Breast epithelium (tissue), 4 donors: ENCODE measurements around the gene H2BK1. TPM values are rescaled to one million over a fixed set of nuclear protein-coding genes. Genes with fewer than 3 reads are reported as not detected.
A peak's percentile ranks its signal among the peaks of the same experiment; 100 is the strongest.

ENCODE experiments used
- DNase-seq, 2 donors: peaks; one replicate each; pipeline ENCODE4 v3.0.0-alpha.2; 2019; ENCODE audit warnings: low spot score in 2 of 2
- H3K27ac ChIP-seq, 2 donors: fragments of 200-600 bp; sonication (generic) in 1 of 2; one replicate each; pipeline ENCODE4 v1.5.1; 2016 to 2019; ENCODE audit warnings: mild to moderate bottlenecking in 1 of 2
- H3K27me3 ChIP-seq, 2 donors: fragments of 200-600 bp; sonication (generic) in 1 of 2; one replicate each; pipeline versions ENCODE4 v1.5.1 to v1.6.0; 2017 to 2019; ENCODE audit warnings: control low read depth in 1 of 2, mild to moderate bottlenecking in 1 of 2
- H3K36me3 ChIP-seq: fragments of 200-600 bp; one replicate; pipeline ENCODE4 v1.5.1; 2019
- H3K4me1 ChIP-seq, 2 donors: fragments of 200-600 bp; sonication (generic); one replicate each; pipeline ENCODE4 v1.5.1; 2016 to 2019; ENCODE audit warnings: control low read depth in 1 of 2
- H3K4me3 ChIP-seq, 3 donors: fragments of 200-600 bp; sonication (generic); 1 replicate in 2 of 3; 2 replicates in 1 of 3; pipeline ENCODE4 v1.5.1; 2016 to 2019; ENCODE audit warnings: mild to moderate bottlenecking in 3 of 3, moderate library complexity in 2 of 3
- H3K9me3 ChIP-seq, 2 donors: fragments of 200-600 bp; sonication (generic) in 1 of 2; one replicate each; pipeline ENCODE4 v1.5.1; 2016 to 2019; ENCODE audit warnings: control low read depth in 1 of 2
- CTCF ChIP-seq, 3 donors: fragments of 450-650 bp; IDR thresholded peaks; one replicate each; pipeline ENCODE4 v1.5.1; 2016 to 2017; ENCODE audit warnings: antibody characterized with exemption in 3 of 3, mild to moderate bottlenecking in 3 of 3, moderate library complexity in 3 of 3
- POLR2A ChIP-seq: fragments of 450-650 bp; IDR thresholded peaks from one replicate; pipeline ENCODE4 v1.6.1; 2016; ENCODE audit warnings: antibody characterized with exemption, mild to moderate bottlenecking, moderate library complexity
- POLR2AphosphoS5 ChIP-seq, 3 donors: sonication (generic); formaldehyde crosslinking; IDR thresholded peaks; one replicate each; pipeline ENCODE4 v1.6.1; 2017; ENCODE audit warnings: antibody characterized with exemption in 3 of 3
- intact Hi-C: fragments of 100-400 bp; cut with DNase I; formaldehyde crosslinking; loops from one replicate; pipeline ENCODE4 v1.15.1; 2023; ENCODE audit warnings: low total_unique reads
- total RNA-seq, 3 donors: library from RNA; depleted of rRNA; stranded (reverse); fragments of >200 nt; gene quantifications; one replicate each; pipeline ENCODE4 v1.1.0, GENCODE V29; 2016

Gene H2BK1
- total RNA-seq, 3 donors from 2014 or later: not detected

GRCh38 chr7:151250181-151251132, 40.2 kb upstream of the H2BK1 start:
- H3K27ac ChIP-seq: peak overlapping the region; percentile 84 to 94
- no peaks in the 10 kb centered on the region for H3K27me3 ChIP-seq
- H3K4me1 ChIP-seq: peaks cover under 1 to 11% of the 10 kb centered on the region in 2 donors
- DNase-seq: no peak
- H3K36me3 ChIP-seq: no peaks in the 10 kb centered on the region
- H3K9me3 ChIP-seq: no peaks in the 10 kb centered on the region
- intact Hi-C loops: no loop called here
- TF ChIP-seq POLR2A (no peak), CTCF (IDR thresholded peaks at IDR 0.05) (no peak), POLR2AphosphoS5 (IDR thresholded peaks at IDR 0.05) (no peak)
- H3K4me3 ChIP-seq: peak overlapping the region in 2 of 3 donors; percentile 66 to 86

GRCh38 chr7:151249732-151250072, 39.4 kb upstream of the H2BK1 start:
- peaks cover 8 to 19% of the 10 kb centered on the region in 2 donors for H3K4me1 ChIP-seq
- no peaks in the 10 kb centered on the region for H3K9me3 ChIP-seq

GRCh38 chr7:151249034-151249731, 38.9 kb upstream of the H2BK1 start:
- Histone ChIP-seq H3K27me3 (no peaks in the 10 kb centered on the region), H3K27ac (peak overlapping the region; percentile 84 to 94), H3K4me1 (peaks cover 9 to 21% of the 10 kb centered on the region in 2 donors), H3K9me3 (no peaks in the 10 kb centered on the region), H3K4me3 (peak overlapping the region; percentile 58 to 86 (median 68)), H3K36me3 (no peaks in the 10 kb centered on the region)
- intact Hi-C loops: no loop called here
- TF ChIP-seq CTCF (IDR thresholded peaks at IDR 0.05) (no peak), POLR2A (no peak), POLR2AphosphoS5 (IDR thresholded peaks at IDR 0.05) (no peak)
- peak in 1 of 2 donors; percentile 43 for DNase-seq

More at GRCh38 chr7:151249732-151250072, 39.4 kb upstream of the H2BK1 start:
- no peaks in the 10 kb centered on the region for H3K27me3 ChIP-seq
- TF ChIP-seq POLR2AphosphoS5 (IDR thresholded peaks at IDR 0.05) (no peak), CTCF (IDR thresholded peaks at IDR 0.05) (no peak), POLR2A (no peak)
- peak overlapping the region; percentile 84 to 94 for H3K27ac ChIP-seq
- intact Hi-C loops: no loop called here
- no peaks in the 10 kb centered on the region for H3K36me3 ChIP-seq
- DNase-seq: peak in 1 of 2 donors; percentile 62
- H3K4me3 ChIP-seq: peak overlapping the region; percentile 58 to 86 (median 68)

- Histone ChIP-seq H3K4me3 (peak within 1 kb of the TSS; percentile 58 to 86 (median 68)), H3K27me3 (no peaks in the 10 kb centered on the region), H3K4me1 (peaks cover 9 to 21% of the 10 kb centered on the region in 2 donors), H3K27ac (peak within 1 kb of the TSS; percentile 84 to 94), H3K36me3 (no peaks in the 10 kb centered on the region), H3K9me3 (no peaks in the 10 kb centered on the region)
- no peak for TF ChIP-seq POLR2AphosphoS5 (IDR thresholded peaks at IDR 0.05)
- no peak for TF ChIP-seq CTCF (IDR thresholded peaks at IDR 0.05)
- no peak for TF ChIP-seq POLR2A
- intact Hi-C loops: no loop called here
- no peak for DNase-seq
These were observed 38.2 kb upstream of the H2BK1 start, which contains the start of gene SMARCD3 for GRCh38 chr7:151248346-151249033. Gene SMARCD3, minus strand, starts transcription at chr7:151248694. Its CDS starts 132 bp downstream, at chr7:151248562.
